GM10847 (cell line): ENCODE results near the gene LRP10.

Source experiments
- POLR2A ChIP-seq: IDR thresholded peaks from 2 replicates; pipeline ENCODE4 v1.6.1; 2011; ENCODE audit not compliant: insufficient read length; ENCODE audit errors: extremely low read depth

LRP10 gene

GRCh38 chr14:22907429-22907828, 35.9 kb downstream of the LRP10 start:
- TF ChIP-seq POLR2A: no peak

- no peak for TF ChIP-seq POLR2A
Measured at GRCh38 chr14:22908601-22909000, 37.1 kb downstream of the LRP10 start.

GRCh38 chr14:22910916-22911315, 39.4 kb downstream of the LRP10 start:
- TF ChIP-seq POLR2A: no peak

GRCh38 chr14:22915886-22916521, 44.5 kb downstream of the LRP10 start:
- no peak for TF ChIP-seq POLR2A

- peak; percentile 33 for TF ChIP-seq POLR2A
Measured at GRCh38 chr14:22918804-22919600, 47.5 kb downstream of the LRP10 start, which contains the start of gene RBM23. TSS of gene RBM23 (minus strand) at chr14:22919149.

GRCh38 chr14:22919601-22919921, 48.0 kb downstream of the LRP10 start:
- no peak for TF ChIP-seq POLR2A

- no peak for TF ChIP-seq POLR2A
Measured at GRCh38 chr14:22920697-22921096, 49.2 kb downstream of the LRP10 start.

- no peak for TF ChIP-seq POLR2A
Measured at GRCh38 chr14:22922294-22922693, 50.8 kb downstream of the LRP10 start.

GRCh38 chr14:22923746-22924145, 52.2 kb downstream of the LRP10 start:
- TF ChIP-seq POLR2A: no peak

- no peak for TF ChIP-seq POLR2A
Measured at GRCh38 chr14:22925513-22925912, 54.0 kb downstream of the LRP10 start.

- TF ChIP-seq POLR2A: no peak
Measured at GRCh38 chr14:22926316-22926715, 54.8 kb downstream of the LRP10 start.

GRCh38 chr14:22928237-22929103, 56.9 kb downstream of the LRP10 start:
- no peak for TF ChIP-seq POLR2A

- TF ChIP-seq POLR2A: peak; percentile 88
Measured at GRCh38 chr14:22929104-22929960, 57.8 kb downstream of the LRP10 start, which contains the start of gene PRMT5. TSS of gene PRMT5 (minus strand) at chr14:22929376. CDS start at chr14:22929361, 15 bp downstream.

GRCh38 chr14:22929961-22930364, 58.4 kb downstream of the LRP10 start:
- no peak for TF ChIP-seq POLR2A
